SK-N-SH (cell line): ENCODE data around the gene ATXN7. TPM values are rescaled to one million over a fixed set of nuclear protein-coding genes. Genes with fewer than 3 reads are reported as not detected.
A peak's percentile ranks its signal among the peaks of the same experiment; 100 is the strongest.

ENCODE experiments used
- CTCF ChIA-PET: fragments of 300-600, 350-600 bp; formaldehyde crosslinking; extraction: SDS; loops from one replicate; lab custom pipeline; 2021; lab: Yijun Ruan, JAX
- POLR2A ChIA-PET: fragments of 350-600 bp; sonication (Branson Sonifier 250); formaldehyde crosslinking; extraction: SDS; loops from one replicate; lab custom pipeline; 2020; ENCODE audit warnings: antibody characterized with exemption, inconsistent platforms; lab: Yijun Ruan, JAX
- DNase-seq: peaks from one replicate; pipeline ENCODE4 v3.0.0; 2012
- H2AFZ ChIP-seq: fragments of 200-600 bp; sonication (generic); 2 replicates; pipeline ENCODE4 v1.8.1; 2016; ENCODE audit warnings: antibody characterized with exemption, mild to moderate bottlenecking, low read depth
- H3F3A ChIP-seq: fragments of 200-600 bp; sonication (generic); replicated peaks from 2 replicates; pipeline ENCODE3; 2016; ENCODE audit warnings: antibody characterized with exemption, mild to moderate bottlenecking; ENCODE audit not compliant: insufficient read depth
- H3K27ac ChIP-seq, 2 experiments: fragments of 200-500 bp in 1 of 2; fragments of 200-600 bp in 1 of 2; sonication (Bioruptor generic) in 1 of 2; sonication (generic), shearing (Covaris generic) in 1 of 2; 2 replicates each; pipeline versions ENCODE4 v1.5.1 to v1.6.1; 2014 to 2016; ENCODE audit warnings: low read depth in 2 of 2, inconsistent platforms in 1 of 2, low read length in 1 of 2, mild to moderate bottlenecking in 1 of 2, mixed read lengths in 1 of 2
- H3K27me3 ChIP-seq: fragments of 200-600 bp; sonication (generic), shearing (Covaris generic); 2 replicates; pipeline ENCODE4 v1.6.1; 2016; ENCODE audit warnings: mixed run types; ENCODE audit not compliant: insufficient read depth
- H3K36me3 ChIP-seq, 2 experiments: fragments of 200-500 bp in 1 of 2; fragments of 200-600 bp in 1 of 2; sonication (Bioruptor generic) in 1 of 2; sonication (generic) in 1 of 2; replicated peaks in 1 of 2; 2 replicates each; pipeline versions ENCODE3 to v1.5.1; 2014 to 2016; ENCODE audit warnings: low read length in 1 of 2, mild to moderate bottlenecking in 1 of 2; ENCODE audit not compliant: insufficient read depth in 2 of 2, control insufficient read depth in 1 of 2
- H3K4me1 ChIP-seq, 2 experiments: fragments of 200-500 bp in 1 of 2; fragments of 200-600 bp in 1 of 2; sonication (Bioruptor generic) in 1 of 2; sonication (generic), shearing (Covaris generic) in 1 of 2; 2 replicates each; pipeline versions ENCODE4 v1.5.1 to v1.6.1; 2014 to 2016; ENCODE audit warnings: low read depth in 1 of 2, low read length in 1 of 2, mixed run types in 1 of 2; ENCODE audit not compliant: insufficient read depth in 2 of 2, control insufficient read depth in 1 of 2
- H3K4me2 ChIP-seq: fragments of 200-600 bp; sonication (generic), shearing (Covaris generic); 2 replicates; pipeline ENCODE4 v1.6.1; 2017; ENCODE audit warnings: mixed run types
- H3K4me3 ChIP-seq, 2 experiments: fragments of 200-500 bp in 1 of 2; fragments of 200-600 bp in 1 of 2; sonication (Bioruptor generic) in 1 of 2; sonication (generic), shearing (Covaris generic) in 1 of 2; 2 replicates each; pipeline versions ENCODE4 v1.5.1 to v1.8.1; 2014 to 2016; ENCODE audit warnings: low read depth in 2 of 2, inconsistent platforms in 1 of 2, low read length in 1 of 2, mild to moderate bottlenecking in 1 of 2, mixed read lengths in 1 of 2, moderate library complexity in 1 of 2
- H3K79me2 ChIP-seq: fragments of 200-600 bp; sonication (generic); 2 replicates; pipeline ENCODE4 v1.8.1; 2017; ENCODE audit warnings: mild to moderate bottlenecking; ENCODE audit not compliant: insufficient read depth
- H3K9ac ChIP-seq: fragments of 200-600 bp; sonication (generic); 2 replicates; pipeline ENCODE4 v1.6.1; 2017; ENCODE audit warnings: mixed run types
- H3K9me2 ChIP-seq: fragments of 200-600 bp; sonication (generic); 2 replicates; pipeline ENCODE4 v1.6.1; 2017; ENCODE audit warnings: mixed run types
- H3K9me3 ChIP-seq: fragments of 200-600 bp; sonication (generic); 2 replicates; pipeline ENCODE4 v1.6.1; 2017; ENCODE audit warnings: mixed run types, mild to moderate bottlenecking, moderate library complexity
- H4K20me1 ChIP-seq: fragments of 200-600 bp; sonication (generic); 2 replicates; pipeline ENCODE4 v1.6.1; 2017; ENCODE audit warnings: mild to moderate bottlenecking, mixed run types; ENCODE audit not compliant: insufficient read depth
- CHD2 ChIP-seq: fragments of 150-350 bp; IDR thresholded peaks from 2 replicates; pipeline ENCODE4 v1.6.1; 2018; ENCODE audit warnings: low read length; ENCODE audit not compliant: partially characterized antibody
- ELF1 ChIP-seq: IDR thresholded peaks from 2 replicates; pipeline ENCODE4 v1.4.0; 2012
- FOSL2 ChIP-seq: IDR thresholded peaks from 2 replicates; pipeline ENCODE4 v1.4.0; 2012; ENCODE audit warnings: low read depth, mild to moderate bottlenecking, moderate library complexity, borderline replicate concordance
- FOXM1 ChIP-seq: IDR thresholded peaks from 2 replicates; pipeline ENCODE4 v1.4.0; 2012; ENCODE audit warnings: low read depth, mild to moderate bottlenecking
- GABPA ChIP-seq: IDR thresholded peaks from 2 replicates; pipeline ENCODE4 v1.4.0; 2012; ENCODE audit warnings: low read depth, mild to moderate bottlenecking
- GATA2 ChIP-seq: sonication (generic); formaldehyde crosslinking; IDR thresholded peaks from 2 replicates; pipeline ENCODE4 v1.5.0; 2020; ENCODE audit warnings: mild to moderate bottlenecking, missing genetic modification reagents
- JUND ChIP-seq: IDR thresholded peaks from 2 replicates; pipeline ENCODE4 v1.4.0; 2012
- MXI1 ChIP-seq: IDR thresholded peaks from 2 replicates; pipeline ENCODE4 v1.6.1; 2012; ENCODE audit warnings: mild to moderate bottlenecking, low read depth, low read length, improper control_type of control experiment
- NFIC ChIP-seq: IDR thresholded peaks from 2 replicates; pipeline ENCODE4 v1.4.0; 2012; ENCODE audit warnings: borderline replicate concordance
- POLR2AphosphoS5 ChIP-seq: IDR thresholded peaks from 2 replicates; pipeline ENCODE4 v1.6.1; 2012; ENCODE audit warnings: low read depth, low read length
- SIN3A ChIP-seq: IDR thresholded peaks from 2 replicates; pipeline ENCODE4 v1.6.1; 2012; ENCODE audit warnings: low read depth, mild to moderate bottlenecking, low read length, moderate library complexity, borderline replicate concordance
- SMC3 ChIP-seq: IDR thresholded peaks from 2 replicates; pipeline ENCODE4 v1.6.1; 2012; ENCODE audit warnings: low read depth, low read length, improper control_type of control experiment
- TAF1 ChIP-seq: IDR thresholded peaks from 2 replicates; pipeline ENCODE4 v1.6.1; 2012; ENCODE audit warnings: low read depth, mild to moderate bottlenecking, low read length, moderate library complexity, borderline replicate concordance
- TCF12 ChIP-seq: IDR thresholded peaks from 2 replicates; pipeline ENCODE4 v1.4.0; 2012
- YY1 ChIP-seq: IDR thresholded peaks from 2 replicates; pipeline ENCODE4 v1.4.0; 2012; ENCODE audit warnings: low read depth, mild to moderate bottlenecking
- WGBS: methylation state at CpG from one replicate; pipeline ENCODE4 v1.1.6; 2017; ENCODE audit warnings: low lambda C conversion rate; 5-methylcytosine and 5-hydroxymethylcytosine counted together
- polyA plus RNA-seq, 3 experiments: library from polyadenylated mRNA; depleted of rRNA; stranded (reverse); fragments of >200 nt; gene quantifications; 2 replicates each; pipeline ENCODE4 v1.2.3, GENCODE V29; 2012
- TF ChIP-seq, protein P1 (sequence below): IDR thresholded peaks from 2 replicates; pipeline ENCODE4; 2012
- TF ChIP-seq, protein P2 (sequence below): IDR thresholded peaks from 2 replicates; pipeline ENCODE4 v1.4.0; 2012; ENCODE audit warnings: low read depth, borderline replicate concordance
- TF ChIP-seq, protein P3 (sequence below): fragments of 150-350 bp; IDR thresholded peaks from 2 replicates; pipeline ENCODE4 v1.6.1; 2017; ENCODE audit warnings: antibody characterized with exemption, low read length, low read depth, borderline replicate concordance

The ATXN7 gene
- polyA plus RNA-seq, 1 of the 3 experiments (the other 2 are of a cell fraction), result 6.2 TPM

DNA sequence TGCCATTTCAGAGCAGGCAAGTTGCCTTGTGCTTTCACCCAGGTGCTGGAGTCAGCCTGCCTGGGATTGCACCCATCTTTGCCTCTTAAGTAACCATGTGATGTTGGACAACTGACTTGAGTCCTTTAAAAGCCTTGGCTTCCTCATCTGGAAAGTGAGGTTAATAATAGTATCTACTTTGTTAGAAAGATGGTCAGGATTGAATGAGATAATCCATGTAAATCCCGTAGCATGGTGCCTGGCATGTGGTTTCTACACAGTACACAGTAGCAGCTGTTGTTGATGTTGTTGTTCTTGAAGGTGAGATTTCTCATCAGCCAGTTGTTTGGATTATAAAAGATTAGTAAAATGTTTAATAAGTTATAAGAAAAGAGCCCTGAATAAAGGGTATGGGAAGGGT lies 110.8 kb downstream of the ATXN7 start:
- 93% methylated on average over 1 of the region's 1 CpG for whole genome bisulfite sequencing
- no peak for DNase-seq
- ChIA-PET CTCF (interaction anchor here (1.2 to 2.8 kb wide), 2 partner anchors 9 to 19 kb away, joined by 4 to 25 read pairs; no protein-coding TSS in a partner anchor), POLR2A (no interaction called here)
- no peaks in the 10 kb centered on the region for H3K9me2 ChIP-seq
- H3K4me2 ChIP-seq, result no peak overlapping the region
- peaks cover 20% of the 10 kb centered on the region for H4K20me1 ChIP-seq
- H3K27ac ChIP-seq, result no peak overlapping the region
- no peak overlapping the region for H3K4me3 ChIP-seq
- no peak overlapping the region for H2AFZ ChIP-seq
- H3F3A ChIP-seq, result no peaks in the 10 kb centered on the region
- H3K9me3 ChIP-seq, result no peaks in the 10 kb centered on the region
- no peaks in the 10 kb centered on the region for H3K27me3 ChIP-seq
- TF ChIP-seq TAF1, result no peak
- TF ChIP-seq, protein P1, sequence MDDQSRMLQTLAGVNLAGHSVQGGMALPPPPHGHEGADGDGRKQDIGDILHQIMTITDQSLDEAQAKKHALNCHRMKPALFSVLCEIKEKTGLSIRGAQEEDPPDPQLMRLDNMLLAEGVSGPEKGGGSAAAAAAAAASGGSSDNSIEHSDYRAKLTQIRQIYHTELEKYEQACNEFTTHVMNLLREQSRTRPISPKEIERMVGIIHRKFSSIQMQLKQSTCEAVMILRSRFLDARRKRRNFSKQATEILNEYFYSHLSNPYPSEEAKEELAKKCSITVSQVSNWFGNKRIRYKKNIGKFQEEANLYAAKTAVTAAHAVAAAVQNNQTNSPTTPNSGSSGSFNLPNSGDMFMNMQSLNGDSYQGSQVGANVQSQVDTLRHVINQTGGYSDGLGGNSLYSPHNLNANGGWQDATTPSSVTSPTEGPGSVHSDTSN, result no peak
- no peak for TF ChIP-seq POLR2AphosphoS5
- TF ChIP-seq CHD2, result no peak
- TF ChIP-seq GABPA, result no peak
- no peak for TF ChIP-seq GATA2 (CRISPR knock-in tag)
- no peak for TF ChIP-seq YY1
- TF ChIP-seq TCF12, result no peak
- TF ChIP-seq FOSL2, result no peak
- TF ChIP-seq FOXM1, result no peak
- TF ChIP-seq ELF1, result no peak
- TF ChIP-seq, protein P2, sequence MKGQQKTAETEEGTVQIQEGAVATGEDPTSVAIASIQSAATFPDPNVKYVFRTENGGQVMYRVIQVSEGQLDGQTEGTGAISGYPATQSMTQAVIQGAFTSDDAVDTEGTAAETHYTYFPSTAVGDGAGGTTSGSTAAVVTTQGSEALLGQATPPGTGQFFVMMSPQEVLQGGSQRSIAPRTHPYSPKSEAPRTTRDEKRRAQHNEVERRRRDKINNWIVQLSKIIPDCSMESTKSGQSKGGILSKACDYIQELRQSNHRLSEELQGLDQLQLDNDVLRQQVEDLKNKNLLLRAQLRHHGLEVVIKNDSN, result no peak
- TF ChIP-seq SIN3A, result no peak
- TF ChIP-seq JUND, result no peak
- TF ChIP-seq, protein P3, sequence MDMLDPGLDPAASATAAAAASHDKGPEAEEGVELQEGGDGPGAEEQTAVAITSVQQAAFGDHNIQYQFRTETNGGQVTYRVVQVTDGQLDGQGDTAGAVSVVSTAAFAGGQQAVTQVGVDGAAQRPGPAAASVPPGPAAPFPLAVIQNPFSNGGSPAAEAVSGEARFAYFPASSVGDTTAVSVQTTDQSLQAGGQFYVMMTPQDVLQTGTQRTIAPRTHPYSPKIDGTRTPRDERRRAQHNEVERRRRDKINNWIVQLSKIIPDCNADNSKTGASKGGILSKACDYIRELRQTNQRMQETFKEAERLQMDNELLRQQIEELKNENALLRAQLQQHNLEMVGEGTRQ, result no peak
- no peak for TF ChIP-seq NFIC
- no peak overlapping the region for H3K9ac ChIP-seq
- peaks cover 3 to 14% of the 10 kb centered on the region in 2 experiments; a peak in 2 of 4 replicates for H3K4me1 ChIP-seq
- peaks cover 76% of the 10 kb centered on the region; the same call in 1 of the 2 replicates for H3K79me2 ChIP-seq
- peaks cover 11 to 14% of the 10 kb centered on the region in 2 experiments for H3K36me3 ChIP-seq

DNA sequence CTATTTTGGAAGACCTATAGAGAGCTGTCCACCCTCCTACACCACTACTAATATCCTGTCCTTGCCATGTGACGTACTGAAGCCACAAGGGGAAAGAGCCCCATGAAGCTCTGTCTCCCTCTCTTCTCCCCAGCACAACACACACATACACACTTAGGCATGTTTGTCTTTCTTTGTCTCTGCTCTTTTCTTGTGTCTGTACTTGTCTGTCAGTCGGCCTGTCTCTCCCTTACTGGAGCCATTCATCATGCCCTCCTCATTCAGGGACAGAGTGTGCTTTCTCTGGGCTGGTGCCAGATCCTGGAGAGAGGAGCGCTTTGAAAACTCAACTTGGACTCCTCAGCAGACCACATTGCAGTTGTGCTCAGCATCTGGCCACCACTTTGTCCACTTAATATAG lies 112.1 kb downstream of the ATXN7 start:
- Histone ChIP-seq H3F3A (no peaks in the 10 kb centered on the region), H3K9me3 (no peaks in the 10 kb centered on the region), H3K9me2 (no peaks in the 10 kb centered on the region), H3K79me2 (peaks cover 64% of the 10 kb centered on the region; the same call in 1 of the 2 replicates), H2AFZ (no peak overlapping the region), H3K27ac (no peak overlapping the region), H3K4me2 (no peak overlapping the region), H3K36me3 (peaks cover 20 to 24% of the 10 kb centered on the region in 2 experiments), H4K20me1 (peaks cover 20% of the 10 kb centered on the region), H3K9ac (no peak overlapping the region), H3K4me1 (peaks cover 0 to 14% of the 10 kb centered on the region in 2 experiments; a peak in 2 of 4 replicates), H3K27me3 (no peaks in the 10 kb centered on the region), H3K4me3 (no peak overlapping the region)
- WGBS, result 87% methylated on average over 3 of the region's 3 CpGs
- ChIA-PET CTCF (interaction anchor here (0.7 to 3.2 kb wide), 7 partner anchors 8 to 509 kb away, joined by 3 to 25 read pairs (median 4); no protein-coding TSS in a partner anchor), POLR2A (no interaction called here)
- DNase-seq, result no peak
- TF ChIP-seq SMC3 (no peak), MXI1 (no peak)
- TF ChIP-seq, protein P1, result peak; percentile 53
